HepG2 (cell line): Measurements from ENCODE around the gene GALC. TPM values are rescaled to one million over a fixed set of nuclear protein-coding genes. Genes with fewer than 3 reads are reported as not detected.

Experiments used
- CAMTA2 ChIP-seq: sonication (generic); formaldehyde crosslinking; IDR thresholded peaks from 2 replicates; pipeline ENCODE4 v1.4.0; 2020; ENCODE audit warnings: mild to moderate bottlenecking, missing genetic modification reagents, borderline replicate concordance
- RXRB ChIP-seq: IDR thresholded peaks from 2 replicates; pipeline ENCODE4 v1.6.1; 2016; ENCODE audit warnings: borderline replicate concordance, missing genetic modification reagents, missing compliant biosample characterization
- ZNF318 ChIP-seq: sonication (generic); formaldehyde crosslinking; IDR thresholded peaks from 2 replicates; pipeline ENCODE4 v1.4.0; 2020; ENCODE audit warnings: mild to moderate bottlenecking, missing genetic modification reagents
- polyA plus RNA-seq, 8 experiments: library from polyadenylated mRNA; depleted of rRNA in 3 of 8; stranded (reverse) in 7 of 8; unstranded in 1 of 8; fragments of >200 nt; fragmentation: Illumina TruSeq in 4 of 8; extraction: Trizol in 4 of 8; gene quantifications; 2 replicates each; pipeline versions ENCODE4 v1.2.1 to v1.2.3, GENCODE V29; 2011 to 2016; ENCODE audit warnings: low read depth in 4 of 8, missing spikeins in 1 of 8, mixed read lengths in 1 of 8; ENCODE audit not compliant: insufficient read depth in 1 of 8
- total RNA-seq, 5 experiments: library from RNA; depleted of rRNA; stranded (reverse); fragments of >200 nt; fragmentation: Illumina TruSeq; extraction: Trizol; gene quantifications; 2 replicates each; pipeline ENCODE4 v1.2.3, GENCODE V29; 2016; ENCODE audit warnings: low read depth in 1 of 5

The GALC gene
- total and polyA plus RNA-seq, 2 of the 13 experiments (the other 11 are each of a cell fraction or from before 2014, with no cell fraction given) = not detected

GRCh38 chr14:87992718-87993628 is at the start of gene GALC (continued):
- TF ChIP-seq ZNF318 (CRISPR knock-in tag) (no peak), CAMTA2 (CRISPR knock-in tag) (no peak), RXRB (CRISPR knock-in tag) (no peak)
- TF ChIP-seq, all 625 proteins: peak for 0
